GM12873 (cell line): Measurements from ENCODE around the gene NME1.

Source experiments
- CTCF ChIP-seq: IDR thresholded peaks from 2 replicates; pipeline ENCODE4 v1.5.1; 2012; ENCODE audit warnings: low read depth, mild to moderate bottlenecking, moderate library complexity, low read length, control low read depth; ENCODE audit not compliant: insufficient read depth; ENCODE audit errors: missing control alignments

Gene NME1

GRCh38 chr17:51154176-51154575 lies 817 bp downstream of the NME1 start:
- TF ChIP-seq CTCF: no peak

- no peak for TF ChIP-seq CTCF
Measured at GRCh38 chr17:51155416-51155815, 2.1 kb downstream of the NME1 start.

GRCh38 chr17:51159604-51160003 lies 6.2 kb downstream of the NME1 start:
- no peak for TF ChIP-seq CTCF

- TF ChIP-seq CTCF: no peak
Measured at GRCh38 chr17:51161541-51161940, 8.2 kb downstream of the NME1 start.

GRCh38 chr17:51164911-51165679 lies 11.7 kb downstream of the NME1 start:
- no peak for TF ChIP-seq CTCF

GRCh38 chr17:51165680-51166197 lies 12.4 kb downstream of the NME1 start:
- no peak for TF ChIP-seq CTCF

- TF ChIP-seq CTCF: no peak
Measured at GRCh38 chr17:51166198-51166986, 13.0 kb downstream of the NME1 start, which contains the start of gene NME2. TSS of gene NME2 (plus strand) at chr17:51166411. CDS start at chr17:51166831, 420 bp downstream.
